Epidermal melanocyte (primary cell): ENCODE measurements around the gene PDE2A.

Experiments
- DNase-seq: peaks from one replicate; pipeline ENCODE4 v3.0.0; 2011; ENCODE audit warnings: low spot score; ENCODE audit not compliant: insufficient read length

The PDE2A gene

DNA sequence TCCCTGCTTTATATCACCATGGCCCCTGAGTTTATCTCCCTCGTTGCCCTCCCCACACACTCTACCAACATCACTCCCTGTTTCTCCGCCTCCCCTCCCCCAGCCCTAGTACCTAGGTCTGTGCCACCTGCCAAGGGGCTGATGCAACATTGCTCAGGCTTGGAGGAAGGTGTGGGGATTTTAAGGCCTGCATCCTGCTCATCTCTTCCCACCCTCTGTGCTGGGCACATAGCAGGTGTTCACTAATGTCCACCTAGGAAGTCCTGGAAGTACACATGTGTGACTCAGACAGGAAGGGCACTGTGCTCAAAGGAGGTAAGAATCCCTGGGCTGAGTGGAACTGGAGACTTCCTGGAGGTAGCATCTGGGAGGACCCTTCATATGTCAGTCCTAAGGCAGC, 37.0 kb downstream of the PDE2A start:
- DNase-seq = no peak

DNA sequence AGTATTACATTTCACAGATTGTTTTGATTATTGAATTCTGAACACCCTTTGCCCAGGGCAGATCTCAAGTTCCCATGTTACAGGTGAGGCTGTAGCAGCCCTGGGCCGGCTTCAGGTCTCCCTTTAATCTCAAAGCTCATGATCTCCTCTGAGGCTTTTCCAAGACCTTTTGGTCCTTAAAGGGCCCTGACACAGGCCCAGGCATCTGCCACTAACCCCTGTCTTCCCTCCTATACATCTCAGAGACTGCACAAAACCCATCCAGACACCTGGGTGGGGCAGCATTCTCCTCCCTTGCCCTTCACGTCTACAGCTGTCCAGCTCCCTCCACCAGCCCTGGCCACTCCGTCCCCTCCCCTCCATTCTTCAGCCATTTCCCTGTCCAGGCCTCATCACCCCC, 37.8 kb downstream of the PDE2A start:
- DNase-seq = no peak

DNA sequence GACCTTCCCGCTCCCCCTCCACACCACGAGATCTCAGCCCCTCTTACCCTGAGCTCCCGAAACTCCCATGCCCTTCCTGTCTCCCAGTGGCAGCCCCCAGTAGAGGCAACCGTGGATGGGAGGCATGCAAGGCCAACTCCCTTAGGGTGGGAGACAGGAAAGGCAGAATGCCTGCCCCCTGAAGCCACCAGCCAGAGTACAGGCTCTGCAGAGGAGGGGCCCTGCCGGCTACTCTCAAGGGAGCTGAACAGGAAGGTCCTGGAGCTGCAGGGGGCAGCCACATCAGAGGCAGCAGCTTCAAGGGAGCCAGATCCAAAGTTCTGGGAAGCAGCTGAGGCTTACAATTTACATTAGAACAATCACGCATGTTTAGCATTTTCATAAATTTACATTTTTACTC, 38.3 kb downstream of the PDE2A start:
- no peak for DNase-seq

DNA sequence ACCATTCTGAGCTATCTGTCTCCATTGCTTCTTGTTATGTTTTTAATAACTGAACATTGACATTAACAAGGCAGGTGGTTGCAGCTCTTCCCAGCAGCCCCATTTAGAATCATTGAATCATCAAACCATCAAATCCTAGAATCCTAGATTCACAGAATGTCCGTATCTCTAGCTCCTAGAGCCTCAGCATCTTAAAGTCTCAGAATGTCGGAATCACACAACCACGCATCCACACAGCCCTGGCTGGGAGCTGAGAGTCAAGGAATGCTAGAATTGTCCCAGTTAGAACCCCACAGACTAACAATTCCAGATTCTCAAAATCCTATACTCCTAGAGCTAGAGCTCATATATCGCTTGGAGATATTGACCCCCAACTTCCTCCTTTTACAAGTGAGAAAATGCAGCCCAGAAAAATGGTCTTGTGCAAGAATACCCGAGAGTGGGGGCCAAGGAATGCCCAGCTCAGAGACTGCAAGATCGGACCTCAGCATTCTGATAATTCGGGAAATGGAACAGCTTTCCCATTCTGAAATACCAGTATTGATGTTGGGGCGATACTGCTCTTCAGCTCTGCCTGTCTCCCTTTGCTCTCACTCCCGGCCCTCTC, 38.8 kb downstream of the PDE2A start:
- no peak for DNase-seq

DNA sequence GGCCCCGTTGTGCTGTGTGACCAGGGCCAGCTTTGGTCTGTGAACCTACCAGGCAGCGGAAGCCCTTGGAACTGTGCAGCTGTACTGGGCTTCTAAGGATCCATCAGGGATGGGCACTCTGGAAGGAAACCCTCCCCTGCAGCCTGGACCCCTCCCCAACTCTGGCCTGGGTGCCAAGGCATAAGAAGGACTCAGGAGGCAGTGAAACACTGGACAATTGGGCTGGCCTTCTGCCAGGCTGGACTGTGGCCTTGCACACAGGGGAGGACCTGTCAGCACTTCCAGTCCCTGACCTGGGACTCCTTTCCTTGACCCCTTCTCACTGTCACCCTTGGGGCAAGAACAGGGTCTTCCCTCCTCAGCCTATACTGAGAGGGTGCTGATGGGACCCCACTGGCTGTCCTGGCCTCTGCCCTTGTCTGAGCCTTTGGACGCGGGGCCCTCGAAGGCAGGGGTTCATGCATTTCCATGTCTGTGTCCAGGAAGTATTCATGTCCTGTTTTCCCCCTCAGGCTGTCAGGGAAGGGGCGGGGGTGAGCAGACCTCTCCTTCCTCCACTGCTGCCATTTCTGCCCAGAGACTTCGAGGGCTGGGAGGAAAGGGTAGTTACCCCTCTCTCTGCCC, 39.6 kb downstream of the PDE2A start:
- DNase-seq = no peak

DNA sequence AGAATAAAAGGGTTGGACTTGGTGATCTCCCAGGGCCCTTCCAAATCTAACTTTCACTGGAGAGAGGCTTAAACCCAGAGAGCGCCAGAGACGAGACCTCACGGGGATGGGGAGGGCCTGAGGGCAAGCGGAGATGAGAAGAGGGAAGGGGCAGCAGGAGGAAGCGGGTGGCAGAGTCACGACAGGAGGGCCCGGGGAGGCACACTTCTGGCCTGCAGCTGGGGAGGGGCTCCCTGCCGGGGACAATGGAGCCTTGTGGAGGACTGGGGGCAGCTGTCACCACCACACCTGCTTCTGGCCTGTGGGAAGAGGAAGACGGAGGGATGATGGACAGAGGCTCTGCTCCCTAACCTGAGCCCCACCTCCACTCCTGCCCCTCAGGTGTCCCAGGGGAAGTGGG, 40.2 kb downstream of the PDE2A start:
- DNase-seq = no peak

DNA sequence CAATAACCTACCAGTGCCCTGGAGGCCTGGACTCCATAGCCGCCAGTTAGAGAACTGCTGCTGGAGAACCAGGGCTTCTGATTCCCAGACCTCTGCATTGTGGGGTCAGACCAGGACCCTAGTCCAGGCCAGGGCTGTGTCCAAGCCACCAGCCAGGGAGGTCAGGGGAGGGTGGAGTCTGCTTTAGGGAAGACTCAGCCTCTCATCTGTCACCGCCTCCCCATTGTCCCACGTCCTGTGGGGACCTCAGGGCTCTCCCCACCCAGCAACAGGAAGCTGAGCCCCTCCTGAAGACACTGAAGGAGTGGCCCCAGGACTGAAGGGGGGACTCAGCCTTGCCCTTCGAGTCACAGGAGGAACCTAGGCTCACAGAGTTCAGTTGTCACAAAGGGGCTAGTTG, 41.2 kb downstream of the PDE2A start:
- DNase-seq = no peak

DNA sequence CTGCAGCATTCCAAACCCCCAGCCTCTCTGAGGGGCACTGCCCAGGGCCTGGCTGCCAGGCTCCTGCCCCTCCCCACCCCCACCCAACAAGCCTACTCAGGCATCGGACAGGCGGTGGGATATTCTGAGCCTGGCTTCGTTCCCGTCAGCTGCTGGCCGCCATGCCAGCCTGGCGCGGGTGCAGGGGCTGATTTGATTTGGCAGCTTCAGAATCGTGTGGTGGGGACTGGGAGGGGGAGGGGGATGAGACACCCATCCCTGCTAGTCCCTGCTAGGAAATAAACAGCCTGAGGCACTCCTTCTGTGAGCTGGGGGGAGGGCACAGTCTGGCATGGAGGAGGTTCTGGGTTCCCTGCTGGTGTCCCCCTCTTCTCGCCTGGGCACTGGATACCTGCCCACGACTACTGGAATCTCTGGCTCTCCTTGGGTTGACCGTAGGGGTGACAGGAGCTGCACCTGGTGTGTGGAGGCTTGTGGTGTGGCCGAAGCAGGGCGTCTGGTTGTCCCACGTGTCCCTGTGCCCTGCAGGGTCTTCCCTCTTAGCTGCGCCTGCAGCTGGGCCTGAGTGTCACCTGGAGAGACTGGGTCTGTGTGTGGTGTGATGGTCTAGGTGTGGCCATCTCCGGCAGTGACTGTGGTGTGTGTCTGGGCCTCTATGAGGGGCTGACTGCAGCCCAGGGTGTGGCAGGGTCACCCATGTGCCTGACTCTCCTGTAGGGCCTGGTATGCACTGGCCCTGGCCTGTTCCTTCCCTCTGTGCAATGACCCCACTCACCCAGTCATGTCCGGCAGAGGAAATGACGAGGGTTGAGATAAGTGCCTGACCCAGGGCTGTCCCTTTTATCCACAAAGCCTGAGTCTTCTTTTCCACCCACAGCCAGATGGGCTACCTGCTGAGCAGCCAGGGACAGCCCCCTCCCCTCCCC, 42.2 kb downstream of the PDE2A start:
- no peak for DNase-seq

DNA sequence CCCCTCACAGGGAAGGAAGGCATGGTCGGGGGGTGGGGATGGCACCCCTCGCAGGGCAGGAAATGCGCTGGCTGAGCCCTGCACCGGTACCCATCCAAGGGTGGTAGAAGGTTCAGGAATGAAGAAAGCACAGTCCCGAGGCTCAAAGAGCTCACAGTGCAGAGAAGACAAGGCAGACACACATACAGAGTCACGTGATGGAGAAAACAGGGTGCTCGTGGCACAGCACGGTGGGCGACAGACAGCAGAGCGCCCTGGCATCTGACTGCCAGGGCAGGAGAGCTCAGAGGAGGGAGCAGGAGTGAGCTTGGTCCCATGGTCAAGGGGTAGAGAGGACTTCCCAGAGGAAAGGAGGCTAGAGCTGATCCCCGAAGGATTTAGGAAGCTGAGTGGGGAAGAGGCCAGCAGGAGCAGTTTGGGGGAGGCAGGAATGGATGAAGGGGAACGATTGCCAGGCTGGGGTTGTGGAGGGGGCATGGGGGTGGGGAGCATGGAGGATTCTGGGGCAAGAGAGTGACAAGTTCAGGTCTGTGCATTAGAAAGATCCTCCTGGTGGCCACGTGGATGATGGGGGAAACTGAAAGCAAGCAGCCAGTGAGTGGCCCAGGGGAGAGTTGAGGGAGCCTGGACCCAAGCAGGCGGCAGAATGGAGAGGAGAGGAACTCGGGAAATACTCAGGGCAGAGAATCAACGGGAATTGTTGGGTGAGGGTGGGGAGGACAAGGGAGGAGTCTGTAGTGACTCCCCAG, 43.9 kb downstream of the PDE2A start:
- DNase-seq = no peak

DNA sequence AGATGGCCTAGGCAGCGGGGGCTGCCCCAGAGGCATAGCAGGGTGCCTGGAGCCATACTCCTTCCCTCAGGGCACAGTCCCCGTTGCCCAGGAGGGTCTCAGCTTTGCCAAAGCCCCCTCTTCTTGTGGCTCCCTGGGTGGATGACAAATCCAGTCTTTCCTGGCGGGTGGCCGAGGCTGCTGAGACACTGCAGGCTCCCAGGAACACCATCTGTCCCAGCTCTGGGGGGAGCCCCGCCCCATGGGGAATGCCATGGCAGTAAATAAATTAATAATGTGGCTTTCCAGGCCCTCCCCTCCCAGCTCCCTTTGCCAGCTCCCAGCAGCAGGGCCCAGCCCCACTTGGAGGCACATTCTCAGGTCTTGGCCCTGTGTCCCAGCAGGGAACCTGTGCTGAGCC, 45.0 kb downstream of the PDE2A start:
- DNase-seq = no peak

DNA sequence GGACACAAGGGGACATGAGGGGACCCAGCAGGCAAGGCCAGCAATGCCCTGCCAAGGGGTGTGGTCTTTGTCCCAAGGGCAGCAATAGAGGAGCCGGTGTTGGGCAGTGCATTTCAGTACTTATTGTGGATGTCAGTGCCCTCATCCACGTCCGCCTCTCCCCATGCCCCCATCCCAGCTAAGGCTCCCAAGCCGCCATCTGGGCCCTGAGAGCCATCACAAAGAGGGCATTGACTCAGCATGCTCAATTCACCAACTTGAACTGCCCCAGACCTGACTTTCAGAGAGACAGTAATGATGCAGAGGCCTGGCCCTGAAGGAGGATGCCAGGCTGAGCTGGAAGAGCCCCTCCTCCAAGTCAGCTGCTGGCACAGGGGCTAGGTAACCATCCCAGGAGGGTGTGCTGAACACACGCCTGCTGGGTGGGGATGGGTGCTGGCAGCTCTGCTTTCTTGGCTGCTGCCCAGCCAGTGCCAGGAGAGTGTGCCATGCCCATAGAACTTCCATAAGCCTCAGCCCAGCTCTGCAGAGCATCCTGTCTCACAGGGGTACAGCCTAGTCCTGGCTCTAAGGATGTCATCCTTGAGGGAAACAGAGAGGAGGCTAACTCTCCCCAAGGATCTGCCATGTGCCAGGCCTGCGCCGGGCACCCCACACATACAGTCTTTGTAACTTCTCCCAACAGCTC, 46.5 kb downstream of the PDE2A start:
- no peak for DNase-seq

DNA sequence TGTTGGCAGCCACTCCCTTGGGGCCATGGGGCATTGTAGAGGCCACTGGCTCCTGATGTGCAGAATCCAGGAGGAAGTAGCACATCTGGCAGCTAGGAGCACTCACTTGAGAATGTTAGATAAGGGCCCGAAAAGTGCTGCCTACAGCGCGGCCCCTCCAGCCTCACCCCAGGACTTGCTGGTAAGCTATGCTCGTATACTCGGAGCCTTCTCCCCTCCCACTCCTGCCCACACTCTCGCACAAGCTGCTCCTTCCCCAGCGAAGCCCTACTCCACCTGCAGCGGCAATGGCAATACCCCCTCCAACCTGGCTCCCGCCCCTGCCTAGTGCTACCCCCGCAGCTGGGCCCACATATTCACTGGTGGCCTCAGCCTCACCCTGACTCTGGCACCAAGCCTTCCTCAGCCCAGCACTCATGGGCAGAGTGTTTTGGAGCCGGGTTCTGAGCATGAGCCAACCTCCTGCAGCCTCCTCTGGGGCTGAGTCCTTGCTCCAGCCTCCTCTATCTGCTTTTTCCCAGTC, 47.7 kb downstream of the PDE2A start:
- no peak for DNase-seq

DNA sequence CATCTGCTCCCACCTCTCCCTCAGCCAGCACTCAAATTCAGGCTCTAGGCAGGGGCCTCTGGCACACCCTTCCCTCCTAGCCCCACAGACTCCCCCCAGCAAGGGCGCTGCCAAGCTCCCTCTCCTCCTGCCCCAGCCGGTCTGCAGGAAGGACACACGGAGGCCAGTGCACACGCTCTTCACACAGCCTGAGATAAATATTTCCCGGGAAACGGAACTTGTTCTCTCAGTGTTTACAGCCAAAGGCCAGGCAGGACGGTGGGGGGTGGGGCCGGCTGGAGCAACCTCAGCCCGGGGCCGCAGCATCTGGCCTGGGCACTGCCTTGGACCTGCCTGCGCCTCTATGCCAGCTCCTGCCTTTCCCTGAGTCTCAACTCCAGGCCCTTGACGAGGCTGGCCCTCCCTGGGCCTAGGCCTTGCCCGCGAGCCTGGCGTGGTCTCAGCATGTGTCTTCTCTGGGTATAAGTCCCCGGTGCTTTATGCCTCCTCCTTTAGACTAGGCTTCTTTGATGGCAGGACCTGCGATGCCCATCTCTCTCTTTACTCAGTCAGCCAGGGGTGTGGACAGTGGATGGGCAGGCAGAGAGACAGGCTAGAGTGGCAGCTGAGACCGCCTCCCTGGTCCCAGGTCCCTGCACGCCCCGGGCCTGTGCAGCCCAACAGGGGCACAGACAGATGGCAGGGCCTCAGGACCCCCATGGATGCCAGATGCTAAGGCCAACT, 48.4 kb downstream of the PDE2A start:
- no peak for DNase-seq

DNA sequence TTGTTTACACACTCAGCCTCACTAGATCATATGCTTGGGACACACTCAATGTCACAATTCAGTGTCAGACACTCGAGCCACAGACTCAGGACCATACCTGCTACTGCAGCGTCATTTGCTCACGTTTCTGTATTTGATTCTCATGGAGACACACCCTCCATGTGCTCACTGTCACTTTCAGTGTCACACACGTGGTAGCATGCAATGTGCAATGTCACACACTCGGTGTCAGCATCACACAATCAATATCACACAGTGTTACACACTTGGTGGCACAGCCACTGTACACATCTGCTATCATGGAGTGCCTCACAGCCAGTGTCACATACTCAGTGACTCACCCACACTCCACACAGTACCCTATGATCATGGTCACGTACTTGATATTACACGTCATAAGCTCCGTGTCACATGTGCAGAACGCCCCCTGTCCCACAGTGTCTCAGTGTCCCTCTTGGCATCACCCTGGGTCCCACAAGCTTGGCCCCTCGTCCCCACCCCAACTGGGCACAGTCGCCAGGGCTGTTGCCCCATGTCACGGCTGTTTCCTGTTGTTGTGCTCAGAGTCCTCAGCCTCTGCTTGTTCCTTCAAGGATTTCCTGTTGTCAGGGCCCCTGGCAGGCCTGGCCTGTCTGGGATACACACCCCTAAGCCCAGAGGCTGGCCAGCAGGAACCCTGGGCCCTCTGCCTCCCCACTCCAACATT, 49.6 kb downstream of the PDE2A start:
- DNase-seq = no peak

DNA sequence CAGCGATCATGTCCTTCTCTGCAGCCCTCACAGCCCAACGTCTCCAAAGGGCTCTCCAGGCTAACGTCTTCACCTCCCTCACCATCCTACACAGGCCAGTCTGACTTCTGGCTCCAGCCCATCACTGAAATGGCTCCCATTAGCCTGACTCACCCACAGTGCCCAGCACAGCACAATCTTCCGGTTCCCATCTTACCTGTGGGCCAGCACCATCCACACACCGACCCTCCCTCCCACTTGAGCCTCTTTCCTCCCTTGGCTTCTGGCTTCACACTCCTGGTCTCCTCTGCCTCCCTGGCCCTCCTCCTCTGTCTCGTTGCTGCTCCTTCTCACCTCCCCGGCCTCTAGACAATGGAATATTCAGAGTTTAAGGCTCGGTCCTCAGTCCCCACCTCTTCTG, 51.2 kb downstream of the PDE2A start:
- DNase-seq = no peak

DNA sequence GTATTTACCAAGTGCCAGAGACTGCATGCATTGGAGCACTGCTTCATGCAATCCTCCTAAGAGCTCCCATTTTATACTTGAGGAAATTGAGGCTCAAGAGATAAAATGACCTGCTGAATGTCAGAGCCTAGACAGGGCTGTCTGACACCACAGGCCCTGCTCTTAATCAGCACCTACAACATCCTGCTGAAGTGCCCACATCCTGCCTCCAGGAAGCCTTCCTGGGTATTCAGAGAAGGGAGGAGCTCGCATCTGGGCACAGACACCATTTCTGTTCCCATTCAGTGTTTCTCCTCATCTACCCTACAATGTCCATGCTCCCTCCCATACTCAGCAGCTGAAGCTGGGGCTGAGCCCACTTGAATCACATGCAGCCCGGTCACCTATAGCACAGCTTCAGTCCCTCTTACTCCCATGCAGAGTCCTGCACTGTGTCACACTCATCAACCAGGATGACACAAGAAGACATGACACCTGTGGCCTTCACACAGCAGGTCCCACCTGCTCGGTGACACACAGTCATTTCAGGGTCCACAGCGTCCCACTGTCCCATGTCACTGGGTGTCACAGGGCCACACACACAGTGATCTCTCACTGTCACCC, 53.1 kb downstream of the PDE2A start:
- no peak for DNase-seq

DNA sequence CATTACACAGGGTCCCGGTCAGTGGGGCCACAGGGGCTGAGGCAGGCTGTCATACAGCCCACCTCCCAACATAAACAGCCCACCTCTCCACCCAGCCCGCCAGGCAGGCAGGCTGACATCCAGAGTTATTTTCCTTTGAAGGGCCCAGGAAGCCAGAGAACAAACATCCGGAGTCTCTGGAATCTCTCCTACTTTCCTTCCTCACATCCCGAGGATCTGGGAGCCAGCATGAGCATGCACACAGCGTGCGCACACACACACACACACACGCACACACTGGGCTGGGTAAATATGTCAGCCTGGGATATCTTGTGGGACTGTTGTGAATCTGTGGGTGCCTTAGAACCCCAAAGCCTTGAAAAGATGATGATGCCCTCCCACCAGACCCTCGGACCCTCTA, 55.4 kb downstream of the PDE2A start:
- DNase-seq = no peak

DNA sequence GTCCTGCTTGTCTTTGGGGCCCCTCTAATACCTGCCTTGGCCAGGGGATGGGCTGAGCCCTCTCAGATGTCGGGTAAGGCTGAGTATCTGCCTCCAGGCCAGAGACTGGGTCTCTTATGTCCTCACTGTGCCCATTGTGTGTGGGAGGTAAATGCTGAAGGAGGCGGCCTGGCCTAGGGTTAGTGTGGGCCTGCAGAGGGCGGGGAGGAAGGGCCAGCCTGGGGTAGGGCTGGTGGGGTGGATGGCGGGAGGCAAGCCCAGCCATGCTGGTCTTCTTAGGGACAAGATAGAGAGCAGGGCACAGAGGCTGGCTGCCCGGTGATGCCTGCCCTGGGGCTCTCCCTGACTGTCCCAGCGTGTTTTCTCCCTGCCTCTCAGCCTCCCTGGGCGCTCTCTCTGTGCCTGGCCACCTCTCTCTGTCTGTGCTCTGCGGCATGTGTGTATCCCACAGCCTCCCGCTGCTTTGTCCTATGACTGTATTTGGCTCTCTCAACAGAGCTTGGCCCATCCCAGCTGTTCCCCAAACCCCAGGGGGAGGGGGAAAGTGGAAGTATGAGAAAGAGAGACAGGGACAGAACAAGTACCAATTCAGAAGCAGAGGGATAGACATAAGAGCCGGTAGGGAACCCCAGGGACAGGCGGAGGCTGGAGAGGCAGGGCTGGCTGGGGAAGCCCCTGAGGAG, 57.0 kb downstream of the PDE2A start:
- no peak for DNase-seq

DNA sequence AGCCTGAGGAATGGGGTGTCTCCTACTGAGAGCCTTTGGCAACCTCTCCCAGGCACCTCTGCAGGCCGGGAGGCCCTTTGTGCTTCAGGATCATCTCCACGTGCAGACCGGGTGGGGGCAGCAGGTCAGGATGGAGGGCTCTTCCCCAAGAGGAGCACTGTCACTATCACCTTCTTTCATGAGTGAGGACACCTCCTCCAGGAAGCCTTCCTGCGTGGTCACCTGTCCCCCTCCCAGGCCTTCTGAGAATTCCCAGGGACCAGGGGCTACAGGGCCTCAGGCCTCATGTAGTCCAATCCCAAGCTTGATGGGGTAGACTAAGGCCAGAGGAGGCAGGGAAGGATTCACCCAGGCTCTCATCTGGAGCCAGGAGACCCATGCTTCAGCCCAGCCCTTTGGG, 57.6 kb downstream of the PDE2A start:
- DNase-seq = no peak
